HCT116 (cell line): Measurements from ENCODE around the gene ZC3H12C.

ENCODE experiments used
- CTCF ChIP-seq, 3 experiments: fragments of 200-600 bp in 1 of 3; sonication (generic) in 1 of 3; IDR thresholded peaks in 2 of 3; conservative IDR thresholded peaks in 1 of 3; 2 replicates each; pipeline ENCODE4 v1.5.1; 2012 to 2017; ENCODE audit warnings: low read depth in 2 of 3, low read length in 2 of 3, antibody characterized with exemption in 1 of 3, borderline replicate concordance in 1 of 3, control low read depth in 1 of 3, mild to moderate bottlenecking in 1 of 3, mixed read lengths in 1 of 3, mixed run types in 1 of 3, moderate library complexity in 1 of 3; ENCODE audit not compliant: insufficient read depth in 1 of 3
- ELF1 ChIP-seq: IDR thresholded peaks from 2 replicates; pipeline ENCODE4 v1.6.1; 2012; ENCODE audit warnings: low read depth, borderline replicate concordance
- EZH2 ChIP-seq: fragments of 200-600 bp; sonication (generic); IDR thresholded peaks from 2 replicates; pipeline ENCODE4 v1.6.1; 2017; ENCODE audit warnings: antibody characterized with exemption, mixed run types
- EZH2phosphoT487 ChIP-seq: fragments of 200-600 bp; IDR thresholded peaks from 2 replicates; pipeline ENCODE4 v1.6.1; 2018; ENCODE audit warnings: antibody characterized with exemption, borderline replicate concordance
- POLR2A ChIP-seq: IDR thresholded peaks from 2 replicates; pipeline ENCODE4 v1.7.0; 2011; ENCODE audit warnings: borderline replicate concordance; ENCODE audit not compliant: insufficient read depth, insufficient read length; ENCODE audit errors: extremely low read depth
- POLR2AphosphoS5 ChIP-seq: IDR thresholded peaks from 2 replicates; pipeline ENCODE4 v1.6.1; 2011; ENCODE audit warnings: mild to moderate bottlenecking, low read depth, low read length, moderate library complexity
- RAD21 ChIP-seq: IDR thresholded peaks from 2 replicates; pipeline ENCODE4 v1.6.1; 2012; ENCODE audit warnings: low read depth, mild to moderate bottlenecking
- SP1 ChIP-seq: IDR thresholded peaks from 2 replicates; pipeline ENCODE4 v1.6.1; 2012; ENCODE audit warnings: low read depth
- ZNF274 ChIP-seq: fragments of 200-500 bp; sonication (Bioruptor generic); IDR thresholded peaks from 2 replicates; pipeline ENCODE4 v1.6.1; 2014; ENCODE audit warnings: mild to moderate bottlenecking, low read depth, low read length, inconsistent platforms

- TF ChIP-seq CTCF (IDR thresholded peaks at IDR 0.05 in 2 of 3, conservative IDR thresholded peaks at IDR 0.05 in 1 of 3; ENCODE audit: borderline replicate concordance in 1 of 3, insufficient read depth in 1 of 3, low read depth in 2 of 3, low read length in 2 of 3) (no peak), POLR2AphosphoS5 (no peak), ELF1 (no peak), RAD21 (no peak), POLR2A (no peak), ZNF274 (no peak), EZH2phosphoT487 (no peak), SP1 (no peak), EZH2 (no peak)
Measured at GRCh38 chr11:110093407-110094297, 460 bp downstream of the ZC3H12C start.
